ENCODE results near the gene KCNIP4.

Gene KCNIP4

DNA sequence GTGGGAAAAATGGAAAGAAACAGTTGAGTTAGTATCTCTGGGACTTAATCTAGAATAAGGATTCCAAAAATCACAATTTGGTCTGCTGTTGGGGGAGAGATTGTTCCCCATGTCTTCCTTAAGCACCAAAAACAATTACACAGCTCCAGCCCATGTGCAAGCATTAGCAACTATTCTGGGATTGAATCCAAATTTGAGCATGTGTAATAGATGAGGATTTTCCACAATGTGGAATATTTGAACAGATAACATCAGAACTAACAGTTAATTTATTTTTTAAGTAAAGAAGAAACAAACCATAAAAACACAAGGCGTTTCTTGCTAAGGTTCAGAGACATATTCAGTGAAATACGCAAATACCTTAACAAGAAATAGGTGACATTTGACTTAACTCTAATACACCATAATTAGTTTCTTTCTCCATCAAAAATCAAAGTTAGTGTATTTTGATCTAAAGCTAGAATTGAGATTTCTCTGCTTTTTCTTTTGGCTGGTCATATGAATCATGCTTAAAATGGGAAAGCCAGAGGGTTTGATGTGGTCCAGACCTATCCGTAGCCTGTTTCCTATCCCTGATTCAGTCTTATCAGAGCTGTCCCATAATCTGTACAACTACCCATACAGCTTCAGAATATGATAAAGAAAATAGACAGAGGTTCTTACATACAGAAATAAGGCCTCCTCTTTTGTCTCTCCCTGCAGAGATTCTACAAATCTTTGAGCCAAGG, 834.9 kb downstream of the KCNIP4 start:
- no peak overlapping the region for H2AFZ ChIP-seq
- no peaks in the 10 kb centered on the region for H3K36me3 ChIP-seq (ENCODE audit: control insufficient read depth, insufficient read depth, low read length)
- H3K9ac ChIP-seq: no peak overlapping the region
- H3K27ac ChIP-seq: no peak overlapping the region
- H3K27me3 ChIP-seq (ENCODE audit: control insufficient read depth, insufficient read depth, low read length): no peaks in the 10 kb centered on the region
- H3K4me2 ChIP-seq (ENCODE audit: low read length): no peak overlapping the region
- H3K79me2 ChIP-seq: no peaks in the 10 kb centered on the region
- TF ChIP-seq, protein P1, sequence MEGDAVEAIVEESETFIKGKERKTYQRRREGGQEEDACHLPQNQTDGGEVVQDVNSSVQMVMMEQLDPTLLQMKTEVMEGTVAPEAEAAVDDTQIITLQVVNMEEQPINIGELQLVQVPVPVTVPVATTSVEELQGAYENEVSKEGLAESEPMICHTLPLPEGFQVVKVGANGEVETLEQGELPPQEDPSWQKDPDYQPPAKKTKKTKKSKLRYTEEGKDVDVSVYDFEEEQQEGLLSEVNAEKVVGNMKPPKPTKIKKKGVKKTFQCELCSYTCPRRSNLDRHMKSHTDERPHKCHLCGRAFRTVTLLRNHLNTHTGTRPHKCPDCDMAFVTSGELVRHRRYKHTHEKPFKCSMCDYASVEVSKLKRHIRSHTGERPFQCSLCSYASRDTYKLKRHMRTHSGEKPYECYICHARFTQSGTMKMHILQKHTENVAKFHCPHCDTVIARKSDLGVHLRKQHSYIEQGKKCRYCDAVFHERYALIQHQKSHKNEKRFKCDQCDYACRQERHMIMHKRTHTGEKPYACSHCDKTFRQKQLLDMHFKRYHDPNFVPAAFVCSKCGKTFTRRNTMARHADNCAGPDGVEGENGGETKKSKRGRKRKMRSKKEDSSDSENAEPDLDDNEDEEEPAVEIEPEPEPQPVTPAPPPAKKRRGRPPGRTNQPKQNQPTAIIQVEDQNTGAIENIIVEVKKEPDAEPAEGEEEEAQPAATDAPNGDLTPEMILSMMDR (IDR thresholded peaks at IDR 0.05): no peak
- H3K9me3 ChIP-seq (ENCODE audit: control insufficient read depth, low read length): no peaks in the 10 kb centered on the region
- no peaks in the 10 kb centered on the region for H3K4me1 ChIP-seq
- no peak overlapping the region for H3K4me3 ChIP-seq (ENCODE audit: low read depth, low read length)

DNA sequence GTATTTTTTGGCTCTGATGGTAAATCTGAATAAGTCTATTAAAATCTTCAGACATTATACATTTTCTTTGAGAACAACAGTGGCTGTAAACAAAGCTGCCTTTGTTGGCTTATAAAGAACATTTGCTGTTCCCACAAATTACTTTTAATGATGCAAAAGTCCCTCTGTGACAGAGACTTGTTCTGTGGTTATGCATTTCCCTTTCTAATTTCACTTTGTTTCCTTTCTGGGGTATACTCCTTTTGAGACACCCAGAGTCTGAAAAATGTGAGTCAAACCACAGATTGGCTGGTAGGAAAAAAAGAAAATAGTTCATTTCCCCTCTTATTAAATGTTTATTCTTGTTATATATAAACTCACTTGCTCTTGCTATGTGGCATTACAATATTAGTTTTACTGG, 845.9 kb downstream of the KCNIP4 start:
- no peaks in the 10 kb centered on the region for H3K27me3 ChIP-seq (ENCODE audit: control insufficient read depth, insufficient read depth, low read length)

GRCh38 chr4:21097865-21098264, 850.7 kb downstream of the KCNIP4 start:
- no peaks in the 10 kb centered on the region for H3K36me3 ChIP-seq (ENCODE audit: control insufficient read depth, insufficient read depth, low read length)
- no peaks in the 10 kb centered on the region for H3K27me3 ChIP-seq (ENCODE audit: control insufficient read depth, insufficient read depth, low read length)
- no peak overlapping the region for H3K4me3 ChIP-seq (ENCODE audit: low read depth, low read length)
- H3K27ac ChIP-seq: no peak overlapping the region
- H2AFZ ChIP-seq: no peak overlapping the region
- no peaks in the 10 kb centered on the region for H3K79me2 ChIP-seq
- TF ChIP-seq, protein P1 (IDR thresholded peaks at IDR 0.05): no peak
- no peak overlapping the region for H3K4me2 ChIP-seq (ENCODE audit: low read length)
- H3K4me1 ChIP-seq: no peaks in the 10 kb centered on the region
- no peaks in the 10 kb centered on the region for H3K9me3 ChIP-seq (ENCODE audit: control insufficient read depth, low read length)
- no peak overlapping the region for H3K9ac ChIP-seq

More for the DNA sequence above, 845.9 kb downstream of the KCNIP4 start:
- Histone ChIP-seq H3K79me2 (no peaks in the 10 kb centered on the region), H3K36me3 (ENCODE audit: control insufficient read depth, insufficient read depth, low read length) (no peaks in the 10 kb centered on the region), H3K4me3 (ENCODE audit: low read depth, low read length) (no peak overlapping the region), H3K4me1 (no peaks in the 10 kb centered on the region), H3K9me3 (ENCODE audit: control insufficient read depth, low read length) (no peaks in the 10 kb centered on the region), H3K27ac (no peak overlapping the region), H3K9ac (no peak overlapping the region), H2AFZ (no peak overlapping the region), H3K4me2 (ENCODE audit: low read length) (no peak overlapping the region)
- TF ChIP-seq, protein P1 (IDR thresholded peaks at IDR 0.05): no peak

- Histone ChIP-seq H2AFZ (no peak overlapping the region), H3K27me3 (ENCODE audit: control insufficient read depth, insufficient read depth, low read length) (no peaks in the 10 kb centered on the region), H3K27ac (no peak overlapping the region), H3K4me3 (ENCODE audit: low read depth, low read length) (no peak overlapping the region), H3K36me3 (ENCODE audit: control insufficient read depth, insufficient read depth, low read length) (no peaks in the 10 kb centered on the region), H3K79me2 (no peaks in the 10 kb centered on the region), H3K4me1 (no peaks in the 10 kb centered on the region), H3K9me3 (ENCODE audit: control insufficient read depth, low read length) (no peaks in the 10 kb centered on the region), H3K4me2 (ENCODE audit: low read length) (no peak overlapping the region), H3K9ac (no peak overlapping the region)
- TF ChIP-seq, protein P1 (IDR thresholded peaks at IDR 0.05): no peak
Measured at GRCh38 chr4:21097026-21097425, 851.5 kb downstream of the KCNIP4 start.

DNA sequence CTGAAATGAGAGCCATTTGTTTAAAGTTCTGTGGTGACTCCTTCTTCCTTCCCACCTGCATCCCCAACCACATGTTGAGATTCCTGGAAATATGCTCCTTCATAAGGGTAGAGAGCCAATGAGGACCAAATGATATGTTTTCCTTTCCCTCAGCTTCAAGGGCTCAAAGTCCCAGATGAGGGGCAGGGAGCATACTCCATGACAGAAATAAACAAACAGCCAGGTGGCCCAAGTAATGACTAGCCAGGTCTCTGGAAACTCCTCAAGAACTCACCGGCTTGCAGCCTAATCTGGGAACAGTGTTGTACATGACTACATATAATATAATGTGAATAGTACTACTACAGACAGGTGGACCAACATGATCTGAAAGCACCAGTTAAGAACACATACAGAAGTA, 856.0 kb downstream of the KCNIP4 start:
- TF ChIP-seq, protein P1 (IDR thresholded peaks at IDR 0.05): no peak
- no peak overlapping the region for H2AFZ ChIP-seq
- no peaks in the 10 kb centered on the region for H3K36me3 ChIP-seq (ENCODE audit: control insufficient read depth, insufficient read depth, low read length)
- H3K4me1 ChIP-seq: no peaks in the 10 kb centered on the region
- no peaks in the 10 kb centered on the region for H3K27me3 ChIP-seq (ENCODE audit: control insufficient read depth, insufficient read depth, low read length)
- no peak overlapping the region for H3K4me3 ChIP-seq (ENCODE audit: low read depth, low read length)
- no peak overlapping the region for H3K27ac ChIP-seq
- H3K9me3 ChIP-seq (ENCODE audit: control insufficient read depth, low read length): no peaks in the 10 kb centered on the region
- H3K9ac ChIP-seq: no peak overlapping the region
- no peaks in the 10 kb centered on the region for H3K79me2 ChIP-seq
- H3K4me2 ChIP-seq (ENCODE audit: low read length): no peak overlapping the region

All from parathyroid adenoma (tissue), 2 donors.